Caco-2 (cell line): ENCODE results near the gene DOK7. TPM values are rescaled to one million over a fixed set of nuclear protein-coding genes. Genes with fewer than 3 reads are reported as not detected.

Experiments used
- BruUV-seq: library from RNA; stranded (reverse); fragments of 400-500 nt; replicated peaks from 2 replicates; lab custom pipeline; 2021; lab: Mats Ljungman, UMichigan
- CTCF ChIA-PET: fragments of 300-600 bp; sonication (Branson Sonifier 250); formaldehyde crosslinking; loops from one replicate; lab custom pipeline; 2022; ENCODE audit warnings: antibody characterized with exemption; lab: Charles Lee
- POLR2A ChIA-PET: fragments of 300-600 bp; sonication (Branson Sonifier 250); formaldehyde crosslinking; loops from one replicate; lab custom pipeline; 2022; ENCODE audit warnings: antibody characterized with exemption; lab: Charles Lee
- DNase-seq, 2 experiments: peaks; one replicate each; pipeline versions ENCODE4 v3.0.0 to v3.0.0-alpha.2; 2020 to 2022
- H3K27me3 ChIP-seq: replicated peaks from 2 replicates; pipeline ENCODE4 v1.6.0; 2011; ENCODE audit warnings: low read length; ENCODE audit not compliant: control insufficient read depth, insufficient read depth
- H3K36me3 ChIP-seq: 2 replicates; pipeline ENCODE4 v1.5.1; 2011; ENCODE audit warnings: low read length; ENCODE audit not compliant: control insufficient read depth, insufficient read depth
- H3K4me1 ChIP-seq: fragments of 250-450 bp; sonication (Bioruptor Pico); 2 replicates; pipeline ENCODE4 v1.5.1; 2020; ENCODE audit warnings: mild to moderate bottlenecking
- H3K4me3 ChIP-seq: 2 replicates; pipeline ENCODE4 v1.5.1; 2011; ENCODE audit warnings: low read depth, mild to moderate bottlenecking, control low read depth, low read length
- H3K9me3 ChIP-seq: fragments of 250-450 bp; sonication (Bioruptor Pico); 2 replicates; pipeline ENCODE4 v1.5.1; 2020; ENCODE audit warnings: mild to moderate bottlenecking, moderate library complexity
- H3K27ac Mint-ChIP-seq: one replicate; pipeline ENCODE4 v1.8.0; 2022; ENCODE audit warnings: mixed read lengths; ENCODE audit not compliant: unreplicated experiment
- H3K27me3 Mint-ChIP-seq: one replicate; pipeline ENCODE4 v1.8.0; 2022; ENCODE audit warnings: mixed read lengths; ENCODE audit not compliant: insufficient read depth, unreplicated experiment
- H3K36me3 Mint-ChIP-seq: one replicate; pipeline ENCODE4 v1.8.0; 2022; ENCODE audit warnings: mild to moderate bottlenecking, mixed read lengths; ENCODE audit not compliant: insufficient read depth, unreplicated experiment
- H3K4me1 Mint-ChIP-seq: one replicate; pipeline ENCODE4 v1.8.0; 2022; ENCODE audit warnings: low read depth, mixed read lengths; ENCODE audit not compliant: unreplicated experiment
- H3K4me3 Mint-ChIP-seq: one replicate; pipeline ENCODE4 v1.8.0; 2022; ENCODE audit warnings: mild to moderate bottlenecking, moderate library complexity, mixed read lengths; ENCODE audit not compliant: unreplicated experiment
- H3K9me3 Mint-ChIP-seq: one replicate; pipeline ENCODE4 v1.8.0; 2022; ENCODE audit warnings: mixed read lengths; ENCODE audit not compliant: unreplicated experiment
- intact Hi-C: fragments of 100-400 bp; cut with micrococcal nuclease; formaldehyde crosslinking; loops from one replicate; pipeline ENCODE4 v1.10.0; 2022; ENCODE audit not compliant: unreplicated experiment
- total RNA-seq: library from RNA; stranded (reverse); gene quantifications from 2 replicates; pipeline ENCODE4 v1.2.3, GENCODE V29; 2022
- TF ChIP-seq, protein P1 (sequence below), 2 experiments: fragments of 200-600 bp in 1 of 2; IDR thresholded peaks; 1 replicate in 1 of 2; 2 replicates in 1 of 2; pipeline versions ENCODE4 v1.5.1 to v1.8.0; 2011 to 2022; ENCODE audit warnings: antibody characterized with exemption in 1 of 2, control low read depth in 1 of 2, inconsistent platforms in 1 of 2, low read depth in 1 of 2, low read length in 1 of 2, mild to moderate bottlenecking in 1 of 2, moderate library complexity in 1 of 2; ENCODE audit not compliant: insufficient read depth in 1 of 2, severe bottlenecking in 1 of 2, unreplicated experiment in 1 of 2

DOK7 gene
- total RNA-seq, 1 experiment from 2014 or later, result 0.29 TPM

GRCh38 chr4:3529363-3529762, 66.3 kb downstream of the DOK7 start:
- Histone ChIP-seq H3K4me1 (peaks cover 14% of the 10 kb centered on the region), H3K36me3 (peaks cover 4% of the 10 kb centered on the region), H3K4me3 (no peak overlapping the region), H3K9me3 (no peaks in the 10 kb centered on the region), H3K27me3 (no peaks in the 10 kb centered on the region)
- Mint-ChIP-seq H3K4me1 (peaks cover 7% of the 10 kb centered on the region), H3K36me3 (peaks cover 53% of the 10 kb centered on the region), H3K27ac (no peak overlapping the region), H3K9me3 (no peaks in the 10 kb centered on the region), H3K4me3 (no peak overlapping the region), H3K27me3 (no peaks in the 10 kb centered on the region)
- intact Hi-C loops, result no loop called here
- no peak for DNase-seq
- no TSS peak for BruUV-seq
- CTCF ChIA-PET, result no interaction called here
- TF ChIP-seq, protein P1, sequence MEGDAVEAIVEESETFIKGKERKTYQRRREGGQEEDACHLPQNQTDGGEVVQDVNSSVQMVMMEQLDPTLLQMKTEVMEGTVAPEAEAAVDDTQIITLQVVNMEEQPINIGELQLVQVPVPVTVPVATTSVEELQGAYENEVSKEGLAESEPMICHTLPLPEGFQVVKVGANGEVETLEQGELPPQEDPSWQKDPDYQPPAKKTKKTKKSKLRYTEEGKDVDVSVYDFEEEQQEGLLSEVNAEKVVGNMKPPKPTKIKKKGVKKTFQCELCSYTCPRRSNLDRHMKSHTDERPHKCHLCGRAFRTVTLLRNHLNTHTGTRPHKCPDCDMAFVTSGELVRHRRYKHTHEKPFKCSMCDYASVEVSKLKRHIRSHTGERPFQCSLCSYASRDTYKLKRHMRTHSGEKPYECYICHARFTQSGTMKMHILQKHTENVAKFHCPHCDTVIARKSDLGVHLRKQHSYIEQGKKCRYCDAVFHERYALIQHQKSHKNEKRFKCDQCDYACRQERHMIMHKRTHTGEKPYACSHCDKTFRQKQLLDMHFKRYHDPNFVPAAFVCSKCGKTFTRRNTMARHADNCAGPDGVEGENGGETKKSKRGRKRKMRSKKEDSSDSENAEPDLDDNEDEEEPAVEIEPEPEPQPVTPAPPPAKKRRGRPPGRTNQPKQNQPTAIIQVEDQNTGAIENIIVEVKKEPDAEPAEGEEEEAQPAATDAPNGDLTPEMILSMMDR (IDR thresholded peaks at IDR 0.05; ENCODE audit: insufficient read depth in 1 of 2, low read depth in 1 of 2, low read length in 1 of 2, severe bottlenecking in 1 of 2, unreplicated experiment in 1 of 2), result no peak
- POLR2A ChIA-PET, result no interaction called here

DNA sequence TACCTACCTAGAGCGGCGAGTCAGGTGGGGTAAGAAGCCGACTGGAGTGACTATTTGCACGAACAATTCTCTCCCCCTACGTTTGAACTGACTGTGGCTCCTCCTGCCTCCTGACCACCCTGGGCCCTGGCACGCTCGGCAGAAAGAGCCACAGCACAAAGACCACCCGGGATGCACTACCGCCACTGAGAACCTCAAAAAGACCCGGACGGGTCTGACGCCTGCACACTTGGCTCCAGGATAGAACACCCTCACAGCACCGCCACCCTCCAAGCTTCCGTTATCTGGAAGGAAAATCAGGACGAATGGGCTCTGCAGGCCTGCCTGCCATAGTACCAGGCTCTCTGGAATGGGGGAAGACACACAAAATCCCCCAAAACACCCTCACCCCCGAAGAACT, 66.9 kb downstream of the DOK7 start:
- Histone ChIP-seq H3K4me3 (no peak overlapping the region), H3K4me1 (peaks cover 14% of the 10 kb centered on the region), H3K27me3 (no peaks in the 10 kb centered on the region), H3K36me3 (peaks cover 4% of the 10 kb centered on the region), H3K9me3 (no peaks in the 10 kb centered on the region)
- H3K27ac Mint-ChIP-seq, result no peak overlapping the region
- no TSS peak for BruUV-seq
- ChIA-PET CTCF (no interaction called here), POLR2A (no interaction called here)
- H3K27me3 Mint-ChIP-seq, result no peaks in the 10 kb centered on the region
- H3K4me1 Mint-ChIP-seq, result peaks cover 7% of the 10 kb centered on the region
- intact Hi-C loops, result no loop called here
- peaks cover 46% of the 10 kb centered on the region for H3K36me3 Mint-ChIP-seq
- peak overlapping the region; percentile 88 for H3K4me3 Mint-ChIP-seq
- TF ChIP-seq, protein P1 (IDR thresholded peaks at IDR 0.05; ENCODE audit: insufficient read depth in 1 of 2, low read depth in 1 of 2, low read length in 1 of 2, severe bottlenecking in 1 of 2, unreplicated experiment in 1 of 2), result no peak
- no peak for DNase-seq
- peaks cover 2% of the 10 kb centered on the region for H3K9me3 Mint-ChIP-seq

DNA sequence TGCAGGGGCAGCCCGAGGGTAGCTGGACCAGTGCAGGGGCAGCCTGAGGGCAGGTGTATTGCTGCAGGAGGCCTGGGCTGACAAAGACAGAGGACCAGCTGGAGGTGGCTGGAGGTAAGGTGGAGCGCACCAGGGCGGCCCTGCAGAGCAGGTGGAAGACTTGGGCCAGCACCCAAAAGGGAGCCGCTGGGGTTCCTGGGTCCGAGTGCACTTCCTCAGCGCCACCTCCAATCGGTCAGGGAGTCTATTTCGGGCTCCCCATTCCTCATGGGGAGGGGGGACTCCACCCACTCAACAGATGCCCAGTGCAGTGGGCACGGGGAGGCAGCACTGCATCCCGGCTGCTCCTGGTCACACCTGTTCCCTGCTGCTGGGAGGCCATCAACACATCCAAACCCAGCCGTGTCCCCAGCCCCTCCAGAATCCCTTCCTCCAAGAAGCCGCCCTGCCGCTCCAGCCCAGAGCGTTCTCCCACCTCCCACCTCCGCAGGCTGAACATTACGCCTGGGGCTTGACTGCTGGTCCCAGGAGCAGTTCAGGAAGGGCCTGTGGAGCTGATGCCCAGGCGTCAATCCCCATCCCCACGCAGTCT, 67.7 kb downstream of the DOK7 start:
- Histone ChIP-seq H3K36me3 (peaks cover 4% of the 10 kb centered on the region), H3K27me3 (no peaks in the 10 kb centered on the region), H3K4me3 (peak overlapping the region; percentile 95), H3K9me3 (no peaks in the 10 kb centered on the region), H3K4me1 (peaks cover 14% of the 10 kb centered on the region)
- H3K9me3 Mint-ChIP-seq, result peaks cover 9% of the 10 kb centered on the region
- H3K4me3 Mint-ChIP-seq, result peak overlapping the region; percentile 88
- H3K27ac Mint-ChIP-seq, result peak overlapping the region; percentile 97
- no peak for DNase-seq
- H3K36me3 Mint-ChIP-seq, result peaks cover 45% of the 10 kb centered on the region
- peaks cover 4% of the 10 kb centered on the region for H3K27me3 Mint-ChIP-seq
- POLR2A ChIA-PET, result no interaction called here
- CTCF ChIA-PET, result no interaction called here
- intact Hi-C loops, result no loop called here
- TF ChIP-seq, protein P1 (IDR thresholded peaks at IDR 0.05; ENCODE audit: insufficient read depth in 1 of 2, low read depth in 1 of 2, low read length in 1 of 2, severe bottlenecking in 1 of 2, unreplicated experiment in 1 of 2), result no peak
- peaks cover 7% of the 10 kb centered on the region for H3K4me1 Mint-ChIP-seq
- BruUV-seq, result no TSS peak
